Stimulated activated CD4-positive, alpha-beta T cell treated with anti-CD3 and anti-CD28 coated beads, Interleukin-4, amount 100 ng/mL, for 1 hour (primary cell): Measurements from ENCODE around the gene PLA2G4F.

Source experiments
- DNase-seq: peaks from one replicate; pipeline ENCODE4 v3.0.0-alpha.2; 2020

PLA2G4F gene

GRCh38 chr15:42146551-42147430 is 9.6 kb downstream of the PLA2G4F start:
- no peak for DNase-seq

- DNase-seq, result no peak
These were observed 10.6 kb downstream of the PLA2G4F start for GRCh38 chr15:42145546-42146455.

GRCh38 chr15:42144841-42145375 is 11.5 kb downstream of the PLA2G4F start:
- no peak for DNase-seq

GRCh38 chr15:42143866-42144625 is 12.4 kb downstream of the PLA2G4F start:
- no peak for DNase-seq

GRCh38 chr15:42143356-42143755 is 13.1 kb downstream of the PLA2G4F start:
- DNase-seq, result no peak

GRCh38 chr15:42141795-42142667 is 14.4 kb downstream of the PLA2G4F start:
- DNase-seq, result no peak

- DNase-seq, result no peak
These were observed 15.2 kb downstream of the PLA2G4F start for GRCh38 chr15:42141246-42141645.

GRCh38 chr15:42140383-42141070 is 15.9 kb downstream of the PLA2G4F start:
- DNase-seq, result no peak

GRCh38 chr15:42139596-42139995 is 16.8 kb downstream of the PLA2G4F start:
- no peak for DNase-seq

GRCh38 chr15:42138968-42139386 is 17.5 kb downstream of the PLA2G4F start:
- no peak for DNase-seq

GRCh38 chr15:42138411-42138810 is 18.0 kb downstream of the PLA2G4F start:
- no peak for DNase-seq

GRCh38 chr15:42137461-42138261 is 18.8 kb downstream of the PLA2G4F start:
- DNase-seq, result no peak

- no peak for DNase-seq
These were observed 19.9 kb downstream of the PLA2G4F start for GRCh38 chr15:42136513-42136912.

- DNase-seq, result no peak
These were observed 21.1 kb downstream of the PLA2G4F start for GRCh38 chr15:42135351-42135750.

GRCh38 chr15:42134617-42135245 is 21.7 kb downstream of the PLA2G4F start:
- DNase-seq, result no peak

- peak; percentile 58 for DNase-seq
These were observed 22.4 kb downstream of the PLA2G4F start for GRCh38 chr15:42133886-42134502.

GRCh38 chr15:42133356-42133755 is 23.1 kb downstream of the PLA2G4F start:
- no peak for DNase-seq

GRCh38 chr15:42131826-42132806 is 24.3 kb downstream of the PLA2G4F start:
- no peak for DNase-seq
